PC-9 (cell line): ENCODE measurements around the gene FAM168A.

Experiments used
- CTCF ChIP-seq: fragments of 200-600 bp; sonication (generic); conservative IDR thresholded peaks from 2 replicates; pipeline ENCODE4 v1.6.1; 2017; ENCODE audit warnings: mixed run types, antibody characterized with exemption, mild to moderate bottlenecking, moderate library complexity
- EZH2 ChIP-seq: fragments of 200-600 bp; sonication (generic); IDR thresholded peaks from 2 replicates; pipeline ENCODE4 v1.8.0; 2017; ENCODE audit warnings: antibody characterized with exemption, low read depth

GRCh38 chr11:73563539-73564200, 34.2 kb downstream of the FAM168A start:
- no peak for TF ChIP-seq CTCF
- TF ChIP-seq EZH2: no peak
